SU-DHL-6 (cell line): ENCODE results near the gene CARHSP1.

Experiments
- CTCF ChIP-seq: fragments of 200-600 bp; sonication (generic); IDR thresholded peaks from one replicate; pipeline ENCODE4 v1.5.1; 2017; ENCODE audit warnings: antibody characterized with exemption, mild to moderate bottlenecking, low read length, moderate library complexity; ENCODE audit not compliant: insufficient read depth, poor library complexity, severe bottlenecking
- EZH2phosphoT487 ChIP-seq: fragments of 200-600 bp; sonication (generic), shearing (Covaris generic); conservative IDR thresholded peaks from 2 replicates; pipeline ENCODE4 v1.6.1; 2018; ENCODE audit warnings: mild to moderate bottlenecking, antibody characterized with exemption, low read length, moderate library complexity, mixed read lengths

- no peak for TF ChIP-seq CTCF
- TF ChIP-seq EZH2phosphoT487 = no peak
Observed at GRCh38 chr16:8854298-8854948, 14.4 kb downstream of the CARHSP1 start.
